Dermis microvascular lymphatic vessel endothelial cell (primary cell): ENCODE data around the gene HK2. TPM values are rescaled to one million over a fixed set of nuclear protein-coding genes. Genes with fewer than 3 reads are reported as not detected.

ENCODE experiments used
- DNase-seq, 2 donors: peaks; one replicate each; pipeline versions ENCODE4 v3.0.0 to v3.0.0-alpha.2; 2010; ENCODE audit warnings: low read depth in 2 of 2
- total RNA-seq: library from RNA; depleted of rRNA; stranded (reverse); fragments of >200 nt; gene quantifications from 2 replicates; pipeline ENCODE4 v1.2.1, GENCODE V29; 2014

Gene HK2
- total RNA-seq, 1 donor from 2014 or later: 3.0 TPM

DNA sequence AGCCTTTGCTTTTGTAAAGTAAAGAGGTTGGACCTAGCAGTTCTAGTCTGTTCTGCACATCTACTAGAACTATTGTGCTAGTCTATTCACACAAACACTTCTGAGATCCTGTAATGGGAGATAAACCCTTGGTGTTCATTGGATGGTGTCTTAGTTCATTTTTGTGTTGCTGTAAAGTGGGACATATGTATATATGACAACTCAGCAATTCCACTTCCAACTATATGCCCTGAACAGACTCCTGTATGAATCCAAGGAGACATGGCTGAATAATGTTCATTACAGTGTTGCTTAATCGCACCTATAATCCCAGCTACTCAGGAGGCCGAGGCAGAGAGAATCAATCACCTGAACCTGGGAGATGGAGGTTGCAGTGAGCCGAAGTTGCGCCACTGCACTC lies 23.3 kb downstream of the HK2 start:
- DNase-seq: no peak

DNA sequence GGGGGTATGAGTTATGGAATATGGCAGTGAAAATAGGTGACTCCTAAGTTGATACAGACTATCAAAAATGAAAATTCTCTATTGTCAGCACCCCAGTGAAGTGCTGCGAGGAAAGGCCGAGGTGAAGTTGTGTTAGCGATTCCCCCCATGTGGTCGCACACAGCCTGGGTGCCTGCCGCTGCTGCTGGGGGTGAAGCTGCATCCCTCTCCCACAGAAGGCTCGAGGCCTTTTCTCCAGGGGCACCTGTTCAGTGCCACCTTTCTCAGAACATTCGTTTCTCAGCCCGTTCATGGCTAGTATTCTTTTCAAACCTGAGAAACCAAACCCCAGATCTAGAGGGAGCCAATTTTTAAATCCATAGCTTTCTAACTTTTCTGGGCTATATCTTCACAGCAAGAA lies 23.8 kb downstream of the HK2 start:
- no peak for DNase-seq

DNA sequence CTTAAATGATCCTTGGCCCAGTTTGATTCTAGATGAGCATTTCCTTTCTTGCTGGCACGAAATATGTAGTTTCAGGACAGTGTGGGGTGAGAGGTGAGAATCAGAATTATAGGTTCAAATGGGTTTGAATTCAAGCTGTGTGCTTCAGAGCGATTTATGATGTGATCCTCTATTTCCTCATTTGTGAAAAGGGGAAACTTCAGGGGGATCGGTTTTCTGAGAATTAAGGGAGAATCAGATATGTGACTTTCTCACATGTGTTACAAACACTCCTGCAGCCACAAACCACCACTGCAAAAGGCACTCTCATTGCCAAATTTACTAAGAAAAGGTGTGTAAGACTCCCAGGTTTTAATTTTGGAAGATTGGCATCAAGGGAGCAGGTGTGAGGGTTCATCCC lies 24.4 kb downstream of the HK2 start:
- DNase-seq: no peak

DNA sequence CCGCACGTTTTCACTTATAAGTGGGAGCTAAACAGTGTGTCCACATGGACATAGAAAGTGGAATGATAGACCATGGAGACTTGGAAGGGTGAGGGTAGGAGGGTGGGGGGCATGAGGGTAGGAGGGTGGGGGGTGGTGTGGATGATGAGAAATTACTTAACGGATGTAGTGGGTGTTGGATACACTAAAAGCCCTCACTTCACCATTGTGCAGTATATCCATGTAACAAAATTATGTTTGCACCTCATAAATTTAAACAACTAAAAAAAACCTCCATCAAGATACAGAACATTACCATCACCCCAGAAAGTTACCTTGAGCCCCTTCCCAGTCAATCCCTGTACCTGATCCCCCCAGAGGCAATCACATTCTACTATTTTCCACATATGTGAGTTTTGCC lies 26.2 kb downstream of the HK2 start:
- DNase-seq: no peak

DNA sequence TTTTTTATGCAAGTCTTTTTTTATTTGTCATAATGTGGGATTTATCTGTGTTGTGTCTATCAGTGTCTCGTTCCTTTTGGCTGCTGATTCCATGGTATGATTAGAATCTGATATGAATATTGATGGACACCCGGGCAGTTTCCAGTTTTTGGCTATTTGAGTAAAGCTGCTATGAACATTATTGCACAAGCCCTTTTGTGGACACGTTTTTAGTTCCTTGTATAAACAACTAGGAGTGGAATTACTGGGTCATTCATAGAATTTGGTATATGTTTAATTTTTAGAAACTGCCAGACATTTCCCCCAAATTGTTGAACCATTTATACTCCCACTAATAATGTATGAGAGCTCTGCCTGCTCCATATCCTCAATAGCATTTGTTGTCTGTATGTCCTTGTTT lies 26.6 kb downstream of the HK2 start:
- DNase-seq: no peak

DNA sequence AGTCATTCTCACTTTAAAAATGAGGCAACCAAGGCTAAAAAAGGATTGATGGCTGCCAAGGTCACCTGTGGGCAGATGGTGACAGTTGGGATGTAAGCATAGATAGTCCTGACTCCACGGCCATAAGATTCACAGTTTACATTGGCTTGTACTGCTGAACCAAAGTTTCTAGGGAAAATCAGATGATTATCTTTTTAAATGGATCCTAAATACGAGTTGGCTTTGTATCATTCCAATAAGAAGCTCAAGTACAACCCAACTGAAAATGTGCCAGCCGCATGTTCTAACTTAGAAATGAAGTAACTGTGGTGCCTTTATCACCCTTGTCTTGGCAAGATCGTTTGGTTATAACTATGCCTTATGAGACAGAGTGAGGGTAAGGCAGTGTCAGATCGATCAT lies 27.6 kb downstream of the HK2 start:
- DNase-seq: no peak

DNA sequence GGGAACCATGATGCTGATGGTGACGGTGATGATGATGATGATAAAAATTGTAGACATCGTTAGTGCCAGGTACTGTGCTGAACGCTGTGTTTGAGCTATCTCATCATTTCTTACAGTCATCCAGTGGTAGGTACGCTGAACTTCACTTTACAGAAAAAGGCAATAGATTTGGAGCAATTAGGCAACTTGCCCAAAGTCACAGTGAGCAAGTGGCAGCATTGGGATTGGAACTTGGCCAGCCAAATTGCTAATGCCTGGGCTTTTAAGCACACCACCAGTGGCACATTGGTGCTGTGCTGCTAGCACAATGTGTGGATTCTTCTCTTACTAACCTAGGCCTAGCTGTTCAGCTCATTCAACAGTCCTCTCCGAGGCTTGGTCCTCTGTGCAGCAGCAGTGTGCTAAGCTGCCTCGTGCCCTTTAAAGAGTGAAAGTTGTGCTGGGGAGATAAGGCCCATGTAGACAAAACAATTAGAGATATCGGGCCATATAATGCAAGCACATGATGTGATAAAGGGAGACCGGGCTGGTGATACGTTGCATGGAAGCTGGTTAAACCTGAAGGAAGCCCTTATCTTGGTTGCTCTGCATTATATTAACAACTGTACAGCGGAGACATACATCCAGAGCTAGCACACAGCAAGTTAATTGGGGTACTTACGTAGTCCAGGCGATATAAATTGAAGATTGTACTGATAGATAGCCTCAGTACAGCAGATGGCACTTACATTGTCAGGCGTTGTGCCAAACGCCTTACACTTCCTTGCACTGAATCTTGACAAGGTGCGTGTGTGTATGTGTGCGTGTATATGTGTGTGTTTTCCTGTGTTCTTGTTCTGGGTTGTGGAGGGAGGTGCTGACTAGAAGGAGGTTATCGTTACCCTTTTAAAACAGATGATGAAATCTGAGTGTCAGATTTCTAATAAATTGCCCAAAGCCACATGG lies 28.4 kb downstream of the HK2 start:
- DNase-seq: no peak

DNA sequence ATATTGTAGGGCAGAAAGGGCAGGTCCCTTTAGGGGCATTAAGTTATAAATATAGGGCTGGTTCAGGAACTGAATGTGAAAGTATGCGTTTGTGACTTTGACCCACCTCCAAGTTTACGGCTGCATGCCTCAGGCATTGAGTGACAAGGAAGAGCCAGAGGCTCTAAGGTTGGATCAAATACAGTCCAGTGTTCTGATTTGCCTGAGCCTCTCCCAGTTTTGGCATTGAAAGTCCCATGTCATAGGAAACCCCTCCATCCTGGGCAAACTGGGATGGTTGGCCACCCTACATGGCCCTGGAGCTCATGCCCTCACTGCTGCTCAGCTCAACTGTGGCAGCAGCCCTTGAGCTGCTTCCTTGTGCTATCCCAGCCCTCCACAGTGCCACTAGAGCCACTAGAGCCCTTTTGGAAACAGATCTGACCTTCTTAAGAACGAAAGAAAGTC lies 29.9 kb downstream of the HK2 start:
- DNase-seq: no peak

DNA sequence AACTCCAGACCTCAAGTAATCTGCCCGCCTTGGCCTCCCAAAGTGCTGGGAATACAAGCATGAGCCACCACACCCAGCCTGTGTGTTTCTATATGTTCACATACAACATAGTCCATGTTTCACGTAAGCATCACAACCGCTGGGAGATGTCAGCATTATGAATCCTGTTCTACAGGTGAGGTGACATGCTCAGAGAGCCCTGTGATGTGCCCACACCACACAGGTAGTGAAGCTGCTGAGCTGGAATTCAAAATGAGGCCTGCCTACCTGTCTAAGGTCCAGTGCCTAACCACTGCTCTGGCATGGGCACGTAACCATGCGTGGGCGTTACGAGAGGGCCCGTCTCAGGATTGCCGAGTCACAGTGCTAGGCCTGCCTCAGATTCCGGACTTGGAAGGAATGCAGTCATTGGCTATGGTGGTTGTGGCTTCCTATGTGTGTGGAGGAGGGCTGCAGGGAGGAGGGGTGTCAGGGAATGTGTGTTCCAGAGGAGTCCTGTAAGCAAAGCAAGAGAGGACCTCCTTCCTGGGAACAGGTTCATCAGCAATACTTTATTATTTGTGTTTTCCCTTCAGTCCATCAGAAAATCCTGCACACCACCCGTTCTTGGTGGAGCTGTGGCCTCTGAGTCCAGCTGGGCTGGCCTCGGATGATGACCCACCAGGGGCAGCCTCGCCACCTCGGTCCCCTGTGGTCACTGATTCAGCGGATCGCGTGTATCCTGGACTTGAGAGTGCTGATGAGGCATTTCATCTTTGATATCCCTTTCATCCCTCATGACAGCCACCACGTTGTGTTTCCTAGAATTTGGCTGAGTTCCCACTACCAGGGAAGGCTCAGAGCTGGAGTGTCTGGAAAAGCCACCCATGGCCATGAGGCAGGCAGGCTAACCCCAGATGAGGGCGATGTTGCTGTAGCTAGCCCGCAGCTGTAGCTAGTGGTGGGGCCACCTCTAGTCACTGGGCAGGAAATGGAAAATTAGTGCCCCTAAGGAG lies 31.1 kb downstream of the HK2 start:
- DNase-seq: no peak

DNA sequence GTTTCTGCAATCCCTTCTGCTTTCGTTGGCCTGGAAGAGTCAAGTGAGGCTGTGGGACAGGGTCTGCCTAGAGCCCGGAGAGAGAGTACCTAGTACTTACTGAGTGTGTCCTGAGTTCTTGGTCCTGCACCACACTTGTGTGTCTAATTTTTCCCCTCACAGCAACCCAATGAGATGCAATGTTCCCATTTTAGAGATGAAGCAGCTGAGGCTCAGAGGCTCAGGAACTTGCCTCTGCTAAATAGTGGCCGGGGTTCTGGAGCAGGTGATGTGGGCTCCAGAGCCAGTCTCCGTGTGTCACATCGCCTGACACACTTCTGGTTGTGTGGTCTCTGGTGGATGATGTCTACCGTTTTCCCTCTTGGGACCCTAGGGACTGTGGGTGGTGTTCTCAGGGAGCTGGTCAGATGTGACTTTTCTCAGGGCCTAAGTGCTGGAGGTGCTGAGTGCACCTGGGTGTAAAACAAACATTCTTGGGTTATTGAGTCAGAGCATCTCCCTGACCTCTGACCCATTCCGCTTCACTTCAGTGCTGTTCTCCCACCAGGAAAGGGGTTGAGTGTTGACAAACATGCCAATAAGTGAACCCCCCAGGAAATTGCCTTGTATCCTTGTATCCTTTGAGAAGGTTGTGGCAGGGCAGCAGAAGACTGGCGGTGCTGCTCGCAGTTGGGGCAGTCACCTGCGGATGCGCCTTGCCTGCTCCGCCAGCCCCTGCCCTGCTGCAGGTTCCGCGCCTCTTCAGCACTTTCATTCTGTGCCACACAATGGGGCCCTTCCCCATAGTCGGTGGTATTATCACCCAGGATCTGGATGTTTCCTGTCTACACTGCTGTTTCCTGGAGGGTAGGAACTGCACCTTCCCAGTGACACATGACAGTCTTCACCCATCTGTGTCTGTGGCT lies 32.1 kb downstream of the HK2 start:
- no peak for DNase-seq

DNA sequence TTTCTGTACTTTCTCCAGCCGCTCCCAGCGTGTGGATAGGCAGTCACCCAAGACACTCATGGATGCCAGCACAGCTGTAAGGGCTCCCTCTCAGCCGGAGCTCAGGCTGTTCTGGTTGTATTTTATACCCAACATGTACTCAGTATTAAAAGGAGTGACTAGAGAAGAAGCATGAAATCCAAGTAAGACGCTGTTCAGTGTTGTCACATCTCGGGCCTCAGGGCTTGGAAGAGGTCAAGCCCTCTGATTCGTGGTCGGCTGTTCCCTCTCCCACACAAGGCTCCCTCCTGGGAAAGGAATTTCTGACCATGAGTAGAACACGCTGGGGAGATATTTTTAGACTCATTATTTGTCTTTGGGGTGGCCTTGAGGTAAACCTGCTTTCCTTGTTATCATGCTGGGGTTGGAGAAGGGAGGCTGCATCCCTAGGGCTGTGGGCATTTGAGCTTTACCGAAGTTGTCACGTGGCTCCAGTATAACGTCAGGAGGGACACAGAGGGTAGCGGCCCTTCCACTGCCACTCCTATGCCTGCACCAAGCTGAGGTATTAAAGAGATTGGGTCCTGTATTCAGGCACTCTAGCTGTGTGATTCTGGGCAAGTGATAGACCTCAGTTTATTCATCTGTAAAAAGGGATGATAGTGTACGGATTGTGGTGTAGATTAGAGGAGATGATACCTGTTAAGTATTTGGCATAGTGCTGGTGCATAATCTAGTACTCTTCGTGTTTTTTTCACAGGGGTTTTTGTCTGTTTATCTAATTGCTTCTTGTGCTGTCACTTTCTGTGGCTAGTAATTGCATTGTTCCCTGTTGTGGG lies 34.1 kb downstream of the HK2 start:
- no peak for DNase-seq

DNA sequence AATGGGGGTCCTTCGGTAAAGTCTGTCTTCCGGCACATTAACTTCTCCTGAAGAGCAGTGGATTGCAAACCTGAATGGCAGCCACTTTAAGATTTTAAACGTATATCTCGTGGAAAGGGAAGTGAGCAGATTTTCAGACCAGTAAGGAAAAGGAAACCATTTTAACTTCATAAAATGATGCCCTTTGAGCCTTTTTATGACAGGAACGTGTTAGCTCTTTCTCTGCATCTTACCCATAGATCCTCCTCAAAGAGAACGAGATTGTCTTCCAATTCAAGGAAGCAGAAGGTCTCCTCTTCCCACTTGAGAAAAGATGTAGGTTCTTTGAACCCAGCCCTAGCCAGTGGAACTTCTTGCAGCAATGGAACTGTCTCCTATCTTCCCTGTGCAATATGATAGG lies 35.6 kb downstream of the HK2 start:
- no peak for DNase-seq

DNA sequence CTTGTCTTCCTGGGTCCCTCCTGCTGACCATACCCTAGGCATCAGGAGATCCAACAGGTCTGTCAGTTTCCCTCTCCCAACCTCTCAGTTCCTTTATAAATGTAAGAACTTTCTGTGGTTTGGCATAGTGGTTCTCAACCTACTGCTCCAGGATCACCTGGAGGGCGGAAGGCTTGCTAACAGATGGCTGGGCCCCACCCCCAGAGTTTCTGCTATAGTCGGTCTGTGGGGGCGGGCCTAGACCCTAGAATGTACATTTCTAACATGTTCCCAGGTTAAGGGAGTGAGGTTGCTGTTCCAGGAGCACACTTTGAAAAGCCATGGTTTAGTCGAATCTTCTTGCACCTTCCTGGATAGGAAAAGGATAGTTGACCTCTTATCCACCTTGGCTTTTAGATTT lies 37.0 kb downstream of the HK2 start:
- DNase-seq: no peak

DNA sequence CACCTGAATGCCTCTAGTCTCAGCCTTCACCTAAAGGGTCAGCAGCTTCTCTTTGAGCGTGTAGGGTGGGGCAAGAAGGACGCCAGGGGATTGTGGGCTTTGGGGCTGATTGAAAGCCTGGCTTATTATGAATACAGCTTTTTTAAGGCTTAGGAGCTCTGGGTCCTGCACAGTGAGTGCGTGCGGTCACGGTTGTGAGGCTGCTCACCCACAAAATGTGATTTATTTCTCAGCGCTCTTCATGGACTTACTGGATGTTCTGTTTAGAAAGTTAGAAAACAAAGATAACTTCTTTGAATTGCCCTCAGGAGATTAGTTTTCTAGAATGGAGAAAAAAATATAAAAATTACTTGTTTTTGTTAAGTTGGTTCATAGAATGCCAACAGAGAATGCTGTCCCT lies 37.5 kb downstream of the HK2 start:
- no peak for DNase-seq

DNA sequence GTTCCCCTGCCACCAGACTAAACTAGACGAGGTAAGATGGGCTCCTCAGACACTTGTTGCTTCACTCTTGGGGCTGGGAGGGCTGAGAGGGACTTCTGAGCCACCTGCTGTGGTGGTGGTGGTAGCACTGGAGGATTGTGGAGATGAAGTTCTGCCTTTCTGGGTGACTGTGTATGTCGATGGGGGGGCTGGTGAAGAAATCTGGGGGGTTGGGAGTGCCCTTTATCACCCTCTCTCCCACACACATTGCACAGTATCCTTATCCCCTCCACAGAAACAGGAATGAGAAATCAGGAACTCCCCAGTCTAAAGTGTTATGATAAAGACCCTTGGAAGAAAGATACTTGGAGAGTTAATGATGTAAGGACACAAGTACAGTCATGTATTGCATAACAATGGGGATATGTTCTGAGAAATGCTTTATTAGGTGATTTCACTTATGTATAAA lies 38.5 kb downstream of the HK2 start:
- DNase-seq: no peak

DNA sequence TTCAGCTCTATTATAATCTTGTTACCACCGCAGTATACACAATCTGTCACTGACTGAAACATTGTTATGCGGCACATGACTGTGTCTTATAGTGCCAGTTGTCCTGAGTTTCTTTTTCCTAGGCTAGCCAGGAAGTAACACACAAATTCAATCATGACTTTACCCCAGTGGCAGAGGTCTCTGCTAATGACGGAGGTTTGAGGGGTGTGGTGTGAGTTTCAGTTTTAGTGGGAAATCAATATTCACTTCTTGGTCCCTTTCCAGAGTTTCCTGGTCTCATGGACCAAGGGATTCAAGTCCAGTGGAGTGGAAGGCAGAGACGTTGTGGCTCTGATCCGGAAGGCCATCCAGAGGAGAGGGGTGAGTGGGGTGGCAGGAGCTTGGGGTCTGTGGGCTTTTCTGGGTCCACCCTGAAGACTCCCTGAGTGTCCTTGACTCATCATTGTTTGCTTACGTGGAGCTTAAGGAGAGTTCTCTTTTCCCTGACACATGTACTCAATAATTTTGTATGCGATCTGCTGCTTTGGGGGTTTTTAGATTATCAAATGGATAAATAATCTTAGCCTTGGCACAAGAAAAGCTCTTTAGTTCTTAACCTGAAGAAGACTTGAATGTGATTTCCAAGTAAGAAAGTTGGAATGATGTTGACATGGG lies 39.2 kb downstream of the HK2 start:
- DNase-seq: no peak

DNA sequence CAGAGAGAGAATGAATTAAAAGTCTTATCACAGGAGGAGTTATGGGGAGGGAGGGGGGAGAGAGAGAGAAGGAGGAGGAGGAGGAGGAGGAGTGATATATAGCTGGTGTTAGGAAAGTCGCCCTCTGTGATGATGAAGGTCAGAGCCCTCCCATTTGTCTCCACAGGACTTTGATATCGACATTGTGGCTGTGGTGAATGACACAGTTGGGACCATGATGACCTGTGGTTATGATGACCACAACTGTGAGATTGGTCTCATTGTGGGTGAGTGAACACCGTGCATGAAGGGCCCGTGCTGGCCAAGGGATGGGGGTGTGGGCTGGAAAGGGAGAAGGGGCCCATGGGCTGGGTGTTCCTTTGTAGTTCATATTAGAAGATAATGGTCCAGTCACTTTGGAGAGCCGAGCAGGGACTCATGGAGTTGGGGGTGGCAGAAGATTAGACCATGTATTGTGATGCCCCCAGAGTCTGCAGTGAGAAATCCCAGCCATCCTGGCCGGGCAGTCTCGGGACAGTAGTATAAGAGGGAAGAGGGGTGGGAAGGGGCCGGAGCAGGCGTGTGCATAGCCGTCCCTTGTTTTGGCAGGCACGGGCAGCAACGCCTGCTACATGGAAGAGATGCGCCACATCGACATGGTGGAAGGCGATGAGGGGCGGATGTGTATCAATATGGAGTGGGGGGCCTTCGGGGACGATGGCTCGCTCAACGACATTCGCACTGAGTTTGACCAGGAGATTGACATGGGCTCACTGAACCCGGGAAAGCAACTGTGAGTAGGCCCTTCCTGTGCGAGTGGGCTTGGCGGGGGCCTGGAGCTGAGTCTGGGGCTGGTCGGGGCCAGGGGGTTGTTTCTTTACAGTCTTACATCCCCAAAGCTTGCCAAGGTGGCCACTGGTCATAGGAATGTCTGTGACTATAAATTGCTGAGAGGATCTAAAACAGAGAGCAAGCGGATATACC lies 40.0 kb downstream of the HK2 start:
- no peak for DNase-seq

DNA sequence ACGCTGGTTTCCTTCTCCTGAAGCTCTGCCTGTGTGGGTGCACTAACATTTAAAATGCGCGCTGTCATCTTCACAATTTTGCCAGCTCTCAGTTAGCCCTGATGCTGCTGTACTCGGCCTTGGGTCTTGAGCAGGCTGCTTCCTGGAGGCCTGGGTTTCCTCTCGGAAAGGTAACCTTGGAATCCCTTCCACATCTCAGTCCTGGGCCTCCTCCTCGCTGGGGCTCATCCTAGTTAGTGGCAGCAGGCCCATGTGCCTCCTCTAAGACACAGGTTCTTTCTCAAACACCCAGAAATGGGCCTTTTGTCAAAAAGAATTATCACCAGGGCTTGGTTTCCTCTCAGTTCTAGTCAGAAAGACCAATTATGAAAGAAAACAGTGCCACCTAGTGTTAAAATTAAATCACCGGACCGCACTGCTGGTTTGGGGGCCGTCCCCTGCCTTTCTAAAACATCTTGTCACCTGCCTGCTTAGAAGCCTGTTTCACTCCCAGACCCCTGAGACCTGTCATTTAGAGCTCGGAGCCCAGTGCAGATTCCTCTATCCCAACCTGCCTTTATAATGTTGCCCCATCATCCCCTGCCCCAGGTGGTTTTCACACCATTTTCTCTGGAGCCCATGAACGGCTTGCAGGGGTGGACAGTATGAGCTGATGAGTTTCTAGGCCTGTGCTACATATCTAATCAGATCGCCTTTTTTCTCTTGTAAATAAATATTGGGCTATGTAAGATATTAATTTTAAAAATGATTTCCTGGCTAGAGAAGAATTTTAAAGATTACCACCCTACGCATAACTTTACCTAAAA lies 42.4 kb downstream of the HK2 start:
- peak; percentile 27 to 53 for DNase-seq
